GM18907 (cell line): ENCODE data around the gene UTP15.

Experiments used
- ATAC-seq: cut with Tn5 transposase; IDR thresholded peaks from one replicate; pipeline ENCODE4 v1.9.1; 2021; ENCODE audit warnings: mild to moderate bottlenecking, moderate library complexity; ENCODE audit not compliant: unreplicated experiment

The UTP15 gene

GRCh38 chr5:73620334-73620687 is 54.8 kb downstream of the UTP15 start:
- no peak for ATAC-seq

- no peak for ATAC-seq
Observed at GRCh38 chr5:73623060-73623459, 57.5 kb downstream of the UTP15 start.

- ATAC-seq, result no peak
Observed at GRCh38 chr5:73623901-73624404, 58.4 kb downstream of the UTP15 start.

- no peak for ATAC-seq
Observed at GRCh38 chr5:73624888-73625287, 59.3 kb downstream of the UTP15 start.

GRCh38 chr5:73625372-73625943 is 59.9 kb downstream of the UTP15 start:
- no peak for ATAC-seq

- ATAC-seq, result peak; percentile 63
Observed at GRCh38 chr5:73625944-73626811, 60.6 kb downstream of the UTP15 start, which contains the start of gene ARHGEF28. TSS of gene ARHGEF28 (plus strand) at chr5:73626196. CDS start at chr5:73684852, 58,656 bp downstream.

- ATAC-seq, result no peak
Observed at GRCh38 chr5:73626814-73627313, 61.3 kb downstream of the UTP15 start.

GRCh38 chr5:73629456-73629855 is 63.9 kb downstream of the UTP15 start:
- no peak for ATAC-seq

GRCh38 chr5:73630765-73631164 is 65.2 kb downstream of the UTP15 start:
- ATAC-seq, result no peak

GRCh38 chr5:73631500-73631899 is 66.0 kb downstream of the UTP15 start:
- ATAC-seq, result no peak
